CD4-positive, alpha-beta T cell (primary cell): Measurements from ENCODE around the gene PHRF1. TPM values are rescaled to one million over a fixed set of nuclear protein-coding genes. Genes with fewer than 3 reads are reported as not detected.
A peak's percentile ranks its signal among the peaks of the same experiment; 100 is the strongest.

ENCODE experiments used
- ATAC-seq: fragments of 200-7000 bp; cut with Tn5 transposase; one replicate; pipeline ENCODE4 v1.10.0; 2022; ENCODE audit warnings: mild to moderate bottlenecking; ENCODE audit not compliant: poor library complexity
- CTCF ChIA-PET: fragments of 350-600 bp; sonication (Branson Sonifier 250); formaldehyde crosslinking; loops from one replicate; lab custom pipeline; 2021; ENCODE audit warnings: antibody characterized with exemption, inconsistent platforms; lab: Charles Lee
- POLR2A ChIA-PET: fragments of 350-600 bp; sonication (Branson Sonifier 250); formaldehyde crosslinking; loops from one replicate; lab custom pipeline; 2021; ENCODE audit warnings: antibody characterized with exemption, inconsistent platforms; lab: Charles Lee
- DNase-seq, 14 experiments: peaks; one replicate each; pipeline ENCODE4 v3.0.0-alpha.2; 2013 to 2020; ENCODE audit warnings: mixed read lengths in 2 of 14
- H3K27ac ChIP-seq, 2 donors: one replicate each; pipeline versions ENCODE4 v1.5.1 to v1.7.0; 2013; ENCODE audit warnings: low read length in 2 of 2, low read depth in 1 of 2, mild to moderate bottlenecking in 1 of 2
- H3K27me3 ChIP-seq, 2 experiments: 1 replicate in 1 of 2; 2 replicates in 1 of 2; pipeline versions ENCODE4 v1.6.1 to v1.7.0; 2013; ENCODE audit warnings: low read length in 2 of 2, control low read depth in 1 of 2, mild to moderate bottlenecking in 1 of 2, moderate library complexity in 1 of 2; ENCODE audit not compliant: insufficient read depth in 2 of 2, control insufficient read depth in 1 of 2
- H3K36me3 ChIP-seq: one replicate; pipeline ENCODE4 v1.6.1; 2013; ENCODE audit warnings: low read length, control low read depth; ENCODE audit not compliant: insufficient read depth
- H3K4me1 ChIP-seq: one replicate; pipeline ENCODE4 v1.6.1; 2013; ENCODE audit warnings: low read length, control low read depth; ENCODE audit not compliant: insufficient read depth
- H3K4me3 ChIP-seq: one replicate; pipeline ENCODE4 v1.5.1; 2013; ENCODE audit warnings: mild to moderate bottlenecking, low read length, moderate library complexity
- H3K9me3 ChIP-seq, 2 experiments: 1 replicate in 1 of 2; 2 replicates in 1 of 2; pipeline versions ENCODE4 v1.6.1 to v1.7.0; 2013; ENCODE audit warnings: low read length in 2 of 2, mild to moderate bottlenecking in 2 of 2, control low read depth in 1 of 2, moderate library complexity in 1 of 2; ENCODE audit not compliant: control insufficient read depth in 1 of 2, insufficient read depth in 1 of 2
- H3K27ac Mint-ChIP-seq: one replicate; pipeline ENCODE4 v1.8.0; 2020; ENCODE audit warnings: mixed read lengths
- H3K27me3 Mint-ChIP-seq: one replicate; pipeline ENCODE4 v1.8.0; 2021; ENCODE audit warnings: mixed read lengths
- H3K36me3 Mint-ChIP-seq: one replicate; pipeline ENCODE4 v1.8.0; 2021; ENCODE audit warnings: low read depth, mixed read lengths
- H3K4me1 Mint-ChIP-seq: one replicate; pipeline ENCODE4 v1.8.0; 2021; ENCODE audit warnings: low read depth, mixed read lengths
- H3K4me3 Mint-ChIP-seq: one replicate; pipeline ENCODE4 v1.8.0; 2020; ENCODE audit warnings: mild to moderate bottlenecking, mixed read lengths
- H3K9me3 Mint-ChIP-seq: one replicate; pipeline ENCODE4 v1.8.0; 2020; ENCODE audit warnings: mixed read lengths
- intact Hi-C, 2 experiments: fragments of 100-400 bp; cut with DNase I in 1 of 2; cut with micrococcal nuclease in 1 of 2; formaldehyde crosslinking; loops; one replicate each; pipeline versions ENCODE4 v1.15.1 to v1.9.0; 2023 to 2025; cut with DNase I, micrococcal nuclease
- total RNA-seq, 174 experiments: library from RNA in 2 of 174; stranded (reverse) in 2 of 174; gene quantifications; one replicate each; pipeline ENCODE4 v1.2.3 and lab custom pipeline; 2021 to 2026
- TF ChIP-seq, protein P1 (sequence below): fragments of 200-600 bp; IDR thresholded peaks from one replicate; pipeline ENCODE4 v1.8.0; 2022; ENCODE audit warnings: antibody characterized with exemption, mild to moderate bottlenecking

The PHRF1 gene
- total RNA-seq, 2 experiments from 2014 or later, result 37.1 to 37.6 TPM

DNA sequence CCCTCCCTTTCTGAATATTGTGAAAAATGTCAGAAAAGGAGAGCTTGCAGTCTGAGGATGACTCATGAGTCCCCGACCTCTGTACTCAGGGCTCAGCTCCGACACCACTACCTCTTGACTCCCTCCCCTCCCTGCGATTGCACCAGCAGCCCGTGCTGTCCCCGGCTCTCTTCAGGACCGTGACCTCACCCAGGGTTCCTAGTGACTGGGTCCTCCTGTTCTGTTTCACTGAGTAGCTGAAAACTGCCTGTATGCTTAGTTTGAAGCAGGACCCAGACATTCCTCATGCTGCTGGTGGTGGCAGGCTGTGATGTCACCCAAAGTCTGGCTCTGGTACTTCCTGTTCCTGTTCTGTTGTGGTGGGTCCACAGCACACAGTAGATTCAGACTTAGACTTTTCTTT lies 11.7 kb downstream of the PHRF1 start:
- H3K4me1 Mint-ChIP-seq, result peaks cover 22% of the 10 kb centered on the region
- H3K36me3 Mint-ChIP-seq, result peaks cover 77% of the 10 kb centered on the region
- H3K4me3 Mint-ChIP-seq, result peak overlapping the region; percentile 56
- H3K27ac Mint-ChIP-seq, result peak overlapping the region; percentile 96
- ATAC-seq, result peak; percentile 91
- Histone ChIP-seq H3K9me3 (no peaks in the 10 kb centered on the region), H3K4me3 (no peak overlapping the region), H3K4me1 (peaks cover 20% of the 10 kb centered on the region), H3K36me3 (peaks cover 64% of the 10 kb centered on the region), H3K27me3 (no peaks in the 10 kb centered on the region), H3K27ac (peak overlapping the region; percentile 51 to 77)
- H3K27me3 Mint-ChIP-seq, result no peaks in the 10 kb centered on the region
- CTCF ChIA-PET, result interaction anchor here (1.1 kb wide), 1 partner anchor 33 kb away, joined by 6 read pairs; no protein-coding TSS in a partner anchor
- peak; percentile 40 to 89 (median 71) for DNase-seq
- intact Hi-C loops, result loop anchor here in 1 of 2 experiments (2.0 kb wide), 1 partner anchor 19 kb away; no protein-coding TSS in a partner anchor
- TF ChIP-seq, protein P1, sequence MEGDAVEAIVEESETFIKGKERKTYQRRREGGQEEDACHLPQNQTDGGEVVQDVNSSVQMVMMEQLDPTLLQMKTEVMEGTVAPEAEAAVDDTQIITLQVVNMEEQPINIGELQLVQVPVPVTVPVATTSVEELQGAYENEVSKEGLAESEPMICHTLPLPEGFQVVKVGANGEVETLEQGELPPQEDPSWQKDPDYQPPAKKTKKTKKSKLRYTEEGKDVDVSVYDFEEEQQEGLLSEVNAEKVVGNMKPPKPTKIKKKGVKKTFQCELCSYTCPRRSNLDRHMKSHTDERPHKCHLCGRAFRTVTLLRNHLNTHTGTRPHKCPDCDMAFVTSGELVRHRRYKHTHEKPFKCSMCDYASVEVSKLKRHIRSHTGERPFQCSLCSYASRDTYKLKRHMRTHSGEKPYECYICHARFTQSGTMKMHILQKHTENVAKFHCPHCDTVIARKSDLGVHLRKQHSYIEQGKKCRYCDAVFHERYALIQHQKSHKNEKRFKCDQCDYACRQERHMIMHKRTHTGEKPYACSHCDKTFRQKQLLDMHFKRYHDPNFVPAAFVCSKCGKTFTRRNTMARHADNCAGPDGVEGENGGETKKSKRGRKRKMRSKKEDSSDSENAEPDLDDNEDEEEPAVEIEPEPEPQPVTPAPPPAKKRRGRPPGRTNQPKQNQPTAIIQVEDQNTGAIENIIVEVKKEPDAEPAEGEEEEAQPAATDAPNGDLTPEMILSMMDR, result no peak
- POLR2A ChIA-PET, result interaction anchor here (1.3 to 3.0 kb wide), 3 partner anchors 9 to 26 kb away, joined by 4 to 17 read pairs (median 9); partner anchors contain the start of gene PHRF1
- H3K9me3 Mint-ChIP-seq, result no peaks in the 10 kb centered on the region

DNA sequence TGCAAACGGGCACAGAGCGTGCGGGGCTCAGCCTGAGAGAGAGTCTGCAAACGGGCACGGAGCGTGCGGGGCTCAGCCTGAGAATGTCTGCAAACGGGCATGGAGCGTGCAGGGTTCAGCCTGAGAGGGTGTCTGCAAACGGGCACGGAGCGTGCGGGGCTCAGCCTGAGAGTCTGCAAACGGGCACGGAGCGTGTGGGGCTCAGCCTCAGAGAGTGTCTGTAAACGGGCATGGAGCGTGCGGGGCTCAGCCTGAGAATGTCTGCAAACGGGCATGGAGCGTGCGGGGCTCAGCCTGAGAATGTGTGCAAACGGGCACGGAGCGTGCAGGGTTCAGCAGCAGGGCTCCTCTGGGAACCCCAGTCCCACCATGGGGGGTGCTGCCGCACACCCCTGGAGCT lies 13.5 kb downstream of the PHRF1 start:
- ATAC-seq, result no peak
- TF ChIP-seq, protein P1, result no peak
- Histone ChIP-seq H3K9me3 (no peaks in the 10 kb centered on the region), H3K4me1 (peaks cover 20% of the 10 kb centered on the region), H3K27ac (no peak overlapping the region), H3K4me3 (no peak overlapping the region), H3K36me3 (peaks cover 66% of the 10 kb centered on the region), H3K27me3 (no peaks in the 10 kb centered on the region)
- peaks cover 22% of the 10 kb centered on the region for H3K4me1 Mint-ChIP-seq
- H3K27me3 Mint-ChIP-seq, result no peaks in the 10 kb centered on the region
- intact Hi-C loops, result loop anchor here in 1 of 2 experiments (2.0 kb wide), 1 partner anchor 21 kb away; no protein-coding TSS in a partner anchor
- no peak for DNase-seq
- peaks cover 83% of the 10 kb centered on the region for H3K36me3 Mint-ChIP-seq
- no peaks in the 10 kb centered on the region for H3K9me3 Mint-ChIP-seq
- ChIA-PET POLR2A (interaction anchor here (1.3 kb wide), 1 partner anchor 14 kb away, joined by 3 read pairs; the partner anchor contains the start of gene PHRF1), CTCF (no interaction called here)
- no peak overlapping the region for H3K4me3 Mint-ChIP-seq
- H3K27ac Mint-ChIP-seq, result peak overlapping the region; percentile 96

DNA sequence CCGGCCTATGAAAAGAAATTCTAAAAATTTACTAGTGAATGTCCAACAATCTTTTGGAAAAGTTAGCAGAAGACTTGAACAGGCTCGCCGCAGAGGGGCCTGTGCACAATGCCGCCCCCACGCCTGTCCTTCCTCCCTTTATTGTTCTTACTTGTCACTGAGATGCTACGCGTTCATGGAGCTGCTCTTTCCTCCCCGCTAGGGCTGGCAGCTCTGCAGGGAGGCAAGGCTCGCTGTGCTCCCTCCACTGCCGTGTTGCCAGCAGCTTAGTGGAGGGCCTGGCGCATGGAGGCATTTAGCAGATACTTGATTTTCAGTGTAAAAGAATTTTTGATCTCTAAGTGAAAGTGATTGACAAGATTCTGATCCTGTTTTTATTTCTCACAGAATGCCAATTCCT lies 14.7 kb downstream of the PHRF1 start:
- H3K27me3 Mint-ChIP-seq, result no peaks in the 10 kb centered on the region
- peak overlapping the region; percentile 68 for H3K27ac Mint-ChIP-seq
- DNase-seq (no peak), ATAC-seq (no peak)
- H3K9me3 Mint-ChIP-seq, result no peaks in the 10 kb centered on the region
- ChIA-PET CTCF (interaction anchor here (1.0 kb wide), 1 partner anchor 36 kb away, joined by 3 read pairs; no protein-coding TSS in a partner anchor), POLR2A (interaction anchor here (0.6 to 1.3 kb wide), 3 partner anchors 9 to 218 kb away, joined by 3 to 5 read pairs (median 3); partner anchors contain the start of gene PHRF1)
- Histone ChIP-seq H3K27me3 (no peaks in the 10 kb centered on the region), H3K4me1 (peaks cover 21% of the 10 kb centered on the region), H3K27ac (no peak overlapping the region), H3K9me3 (no peaks in the 10 kb centered on the region), H3K36me3 (peaks cover 72% of the 10 kb centered on the region), H3K4me3 (no peak overlapping the region)
- intact Hi-C loops, result no loop called here
- H3K36me3 Mint-ChIP-seq, result peaks cover 94% of the 10 kb centered on the region
- H3K4me1 Mint-ChIP-seq, result peaks cover 21% of the 10 kb centered on the region
- H3K4me3 Mint-ChIP-seq, result no peak overlapping the region
- TF ChIP-seq, protein P1, result no peak
